ENCODE data around the gene PDE4D.

GRCh38 chr5:59864718-59865117 lies 28.8 kb downstream of the PDE4D start:
- no peak for TF ChIP-seq EZH2 (IDR thresholded peaks at IDR 0.05; ENCODE audit: low read length, unreplicated experiment)
- no peak for TF ChIP-seq CTCF (conservative IDR thresholded peaks at IDR 0.05; ENCODE audit: low read depth, low read length)
